Measurements from ENCODE around the gene ROPN1.

DNA sequence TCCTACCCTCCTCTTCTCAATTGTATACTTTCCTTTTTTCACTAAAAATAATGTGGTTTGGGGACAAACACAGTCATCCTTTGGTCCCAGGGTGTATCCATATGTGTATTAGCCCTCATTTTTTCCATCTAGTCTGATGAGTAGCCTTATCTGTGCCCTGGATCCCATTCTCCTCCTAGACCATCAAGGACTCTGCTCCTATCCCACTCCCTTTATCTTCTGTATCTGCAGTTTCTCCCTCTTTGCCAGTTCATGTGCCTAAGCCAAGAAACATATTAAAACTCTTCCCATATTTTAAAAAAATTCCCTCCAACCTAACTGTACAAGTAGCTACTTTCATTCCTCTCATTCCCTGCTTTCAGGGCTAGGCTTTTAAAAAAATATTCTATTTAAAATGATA is 56.1 kb downstream of the ROPN1 start:
- TF ChIP-seq, protein P1, sequence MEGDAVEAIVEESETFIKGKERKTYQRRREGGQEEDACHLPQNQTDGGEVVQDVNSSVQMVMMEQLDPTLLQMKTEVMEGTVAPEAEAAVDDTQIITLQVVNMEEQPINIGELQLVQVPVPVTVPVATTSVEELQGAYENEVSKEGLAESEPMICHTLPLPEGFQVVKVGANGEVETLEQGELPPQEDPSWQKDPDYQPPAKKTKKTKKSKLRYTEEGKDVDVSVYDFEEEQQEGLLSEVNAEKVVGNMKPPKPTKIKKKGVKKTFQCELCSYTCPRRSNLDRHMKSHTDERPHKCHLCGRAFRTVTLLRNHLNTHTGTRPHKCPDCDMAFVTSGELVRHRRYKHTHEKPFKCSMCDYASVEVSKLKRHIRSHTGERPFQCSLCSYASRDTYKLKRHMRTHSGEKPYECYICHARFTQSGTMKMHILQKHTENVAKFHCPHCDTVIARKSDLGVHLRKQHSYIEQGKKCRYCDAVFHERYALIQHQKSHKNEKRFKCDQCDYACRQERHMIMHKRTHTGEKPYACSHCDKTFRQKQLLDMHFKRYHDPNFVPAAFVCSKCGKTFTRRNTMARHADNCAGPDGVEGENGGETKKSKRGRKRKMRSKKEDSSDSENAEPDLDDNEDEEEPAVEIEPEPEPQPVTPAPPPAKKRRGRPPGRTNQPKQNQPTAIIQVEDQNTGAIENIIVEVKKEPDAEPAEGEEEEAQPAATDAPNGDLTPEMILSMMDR (IDR thresholded peaks at IDR 0.05; ENCODE audit: low read depth, low read length, poor library complexity, severe bottlenecking): no peak
- TF ChIP-seq EZH2phosphoT487 (IDR thresholded peaks at IDR 0.05; ENCODE audit: borderline replicate concordance, low read length): no peak
